ENCODE measurements around the gene CCDC188.

DNA sequence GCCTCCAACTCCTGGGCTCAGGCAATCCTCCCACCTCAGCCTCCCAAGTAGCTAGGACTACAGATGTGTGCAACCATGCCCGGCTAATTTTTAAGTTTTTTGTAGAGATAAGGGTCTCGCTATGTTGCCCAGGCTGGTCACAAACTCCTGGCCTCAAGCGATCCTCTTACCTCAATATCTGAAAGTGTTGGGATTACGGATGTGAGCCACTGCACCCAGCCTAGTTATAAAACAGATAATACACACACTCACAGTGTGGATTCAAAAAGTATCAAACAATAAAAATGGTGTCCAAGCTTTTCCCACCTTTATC lies 377 bp upstream of the CCDC188 start:
- TF ChIP-seq SUZ12 (IDR thresholded peaks at IDR 0.05; ENCODE audit: low read length) (no peak), EZH2 (IDR thresholded peaks at IDR 0.05; ENCODE audit: low read depth, low read length, severe bottlenecking) (no peak), POLR2AphosphoS5 (IDR thresholded peaks at IDR 0.05; ENCODE audit: low read depth, low read length) (no peak), KDM5A (IDR thresholded peaks at IDR 0.05; ENCODE audit: low read length) (no peak), FOSL1 (IDR thresholded peaks at IDR 0.05; ENCODE audit: insufficient read depth, low read depth, low read length) (no peak), SP1 (IDR thresholded peaks at IDR 0.05; ENCODE audit: low read depth, low read length) (no peak), POLR2A (IDR thresholded peaks at IDR 0.05; ENCODE audit: control extremely low read depth in 1 of 2, low read depth in 2 of 2, low read length in 2 of 2) (no peak), CREB1 (IDR thresholded peaks at IDR 0.05) (no peak), RAD21 (IDR thresholded peaks at IDR 0.05 in 1 of 2, conservative IDR thresholded peaks at IDR 0.05 in 1 of 2; ENCODE audit: low read depth in 2 of 2, low read length in 2 of 2) (no peak), TCF12 (IDR thresholded peaks at IDR 0.05; ENCODE audit: low read depth, low read length) (no peak), SIN3A (conservative IDR thresholded peaks at IDR 0.05 in 1 of 2, IDR thresholded peaks at IDR 0.05 in 1 of 2; ENCODE audit: low read depth in 1 of 2, low read length in 2 of 2) (no peak)
- TF ChIP-seq, protein P1, sequence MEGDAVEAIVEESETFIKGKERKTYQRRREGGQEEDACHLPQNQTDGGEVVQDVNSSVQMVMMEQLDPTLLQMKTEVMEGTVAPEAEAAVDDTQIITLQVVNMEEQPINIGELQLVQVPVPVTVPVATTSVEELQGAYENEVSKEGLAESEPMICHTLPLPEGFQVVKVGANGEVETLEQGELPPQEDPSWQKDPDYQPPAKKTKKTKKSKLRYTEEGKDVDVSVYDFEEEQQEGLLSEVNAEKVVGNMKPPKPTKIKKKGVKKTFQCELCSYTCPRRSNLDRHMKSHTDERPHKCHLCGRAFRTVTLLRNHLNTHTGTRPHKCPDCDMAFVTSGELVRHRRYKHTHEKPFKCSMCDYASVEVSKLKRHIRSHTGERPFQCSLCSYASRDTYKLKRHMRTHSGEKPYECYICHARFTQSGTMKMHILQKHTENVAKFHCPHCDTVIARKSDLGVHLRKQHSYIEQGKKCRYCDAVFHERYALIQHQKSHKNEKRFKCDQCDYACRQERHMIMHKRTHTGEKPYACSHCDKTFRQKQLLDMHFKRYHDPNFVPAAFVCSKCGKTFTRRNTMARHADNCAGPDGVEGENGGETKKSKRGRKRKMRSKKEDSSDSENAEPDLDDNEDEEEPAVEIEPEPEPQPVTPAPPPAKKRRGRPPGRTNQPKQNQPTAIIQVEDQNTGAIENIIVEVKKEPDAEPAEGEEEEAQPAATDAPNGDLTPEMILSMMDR (IDR thresholded peaks at IDR 0.05; ENCODE audit: control extremely low read depth in 1 of 3, insufficient read depth in 1 of 3, low read depth in 1 of 3, low read length in 3 of 3), result no peak
